Neural progenitor cell (in vitro differentiated cells): ENCODE data around the gene ERBB4.

Experiments
- CTCF ChIP-seq: fragments of 200-600 bp; sonication (generic); IDR thresholded peaks from 2 replicates; pipeline ENCODE4 v1.5.1; 2017; ENCODE audit warnings: antibody characterized with exemption, mild to moderate bottlenecking
- EZH2 ChIP-seq: fragments of 200-600 bp; sonication (generic); IDR thresholded peaks from 2 replicates; pipeline ENCODE4 v1.6.1; 2017; ENCODE audit warnings: antibody characterized with exemption, mild to moderate bottlenecking, moderate library complexity

GRCh38 chr2:211407076-211407475, 1131.5 kb downstream of the ERBB4 start:
- TF ChIP-seq CTCF (no peak), EZH2 (no peak)
